GM06990 (cell line): ENCODE data around the gene MIEF1.

Experiments used
- DNase-seq: peaks from one replicate; pipeline ENCODE4 v3.0.0-alpha.2; 2011; ENCODE audit not compliant: insufficient read length; ENCODE audit errors: extremely low read depth
- H3K27me3 ChIP-seq: replicated peaks from 2 replicates; pipeline ENCODE4 v1.6.0; 2011; ENCODE audit warnings: low read length; ENCODE audit not compliant: control insufficient read depth, insufficient read depth
- H3K36me3 ChIP-seq: 2 replicates; pipeline ENCODE4 v1.5.1; 2011; ENCODE audit warnings: low read length; ENCODE audit not compliant: control insufficient read depth, insufficient read depth
- H3K4me3 ChIP-seq: replicated peaks from 2 replicates; pipeline ENCODE4 v1.5.1; 2011; ENCODE audit warnings: low read depth, mild to moderate bottlenecking, control low read depth, low read length
- TF ChIP-seq, protein P1 (sequence below): IDR thresholded peaks from 2 replicates; pipeline ENCODE4 v1.5.1; 2011; ENCODE audit warnings: low read length, control low read depth, mild to moderate bottlenecking, inconsistent platforms; ENCODE audit not compliant: insufficient read depth, poor library complexity, severe bottlenecking

MIEF1 gene

DNA sequence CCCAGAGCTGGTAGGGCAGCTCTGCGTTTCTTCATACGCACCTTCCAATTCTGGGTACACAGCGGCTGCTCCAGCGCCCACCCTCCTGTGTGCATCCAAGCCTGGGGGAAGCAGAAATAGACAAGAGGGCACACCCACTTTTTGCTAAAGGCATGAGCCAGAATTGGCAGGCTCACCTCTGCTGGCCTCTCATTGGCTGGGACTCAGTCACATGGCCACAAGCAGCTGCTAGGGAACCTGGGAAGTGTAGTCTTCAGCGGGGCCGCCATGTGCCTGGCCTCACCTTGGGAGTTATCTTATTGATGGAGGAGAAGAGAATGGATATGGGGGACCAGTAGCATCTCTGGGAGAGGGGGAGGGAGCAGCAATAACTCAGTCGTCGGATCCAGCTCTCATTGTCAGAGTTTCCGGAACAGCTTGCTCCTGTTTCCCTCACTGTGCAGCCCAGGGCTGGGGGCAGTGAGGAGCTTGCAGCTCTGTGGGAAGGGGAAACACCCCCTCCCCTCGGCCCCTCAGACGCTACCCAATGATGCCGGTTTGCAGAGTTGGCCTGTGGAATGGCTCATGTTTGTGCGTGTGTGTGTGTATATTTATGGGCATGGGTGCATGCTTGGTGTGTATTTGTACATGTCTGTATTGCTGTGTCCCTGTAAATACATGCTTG lies 11.8 kb upstream of the MIEF1 start:
- no peaks in the 10 kb centered on the region for H3K27me3 ChIP-seq
- DNase-seq = no peak
- peaks cover 28% of the 10 kb centered on the region for H3K36me3 ChIP-seq
- TF ChIP-seq, protein P1, sequence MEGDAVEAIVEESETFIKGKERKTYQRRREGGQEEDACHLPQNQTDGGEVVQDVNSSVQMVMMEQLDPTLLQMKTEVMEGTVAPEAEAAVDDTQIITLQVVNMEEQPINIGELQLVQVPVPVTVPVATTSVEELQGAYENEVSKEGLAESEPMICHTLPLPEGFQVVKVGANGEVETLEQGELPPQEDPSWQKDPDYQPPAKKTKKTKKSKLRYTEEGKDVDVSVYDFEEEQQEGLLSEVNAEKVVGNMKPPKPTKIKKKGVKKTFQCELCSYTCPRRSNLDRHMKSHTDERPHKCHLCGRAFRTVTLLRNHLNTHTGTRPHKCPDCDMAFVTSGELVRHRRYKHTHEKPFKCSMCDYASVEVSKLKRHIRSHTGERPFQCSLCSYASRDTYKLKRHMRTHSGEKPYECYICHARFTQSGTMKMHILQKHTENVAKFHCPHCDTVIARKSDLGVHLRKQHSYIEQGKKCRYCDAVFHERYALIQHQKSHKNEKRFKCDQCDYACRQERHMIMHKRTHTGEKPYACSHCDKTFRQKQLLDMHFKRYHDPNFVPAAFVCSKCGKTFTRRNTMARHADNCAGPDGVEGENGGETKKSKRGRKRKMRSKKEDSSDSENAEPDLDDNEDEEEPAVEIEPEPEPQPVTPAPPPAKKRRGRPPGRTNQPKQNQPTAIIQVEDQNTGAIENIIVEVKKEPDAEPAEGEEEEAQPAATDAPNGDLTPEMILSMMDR = no peak
- H3K4me3 ChIP-seq = no peak overlapping the region

GRCh38 chr22:39490966-39491680 lies 11.0 kb upstream of the MIEF1 start:
- Histone ChIP-seq H3K4me3 (no peak overlapping the region), H3K27me3 (no peaks in the 10 kb centered on the region), H3K36me3 (peaks cover 28% of the 10 kb centered on the region)
- TF ChIP-seq, protein P1 = no peak
- DNase-seq = no peak

DNA sequence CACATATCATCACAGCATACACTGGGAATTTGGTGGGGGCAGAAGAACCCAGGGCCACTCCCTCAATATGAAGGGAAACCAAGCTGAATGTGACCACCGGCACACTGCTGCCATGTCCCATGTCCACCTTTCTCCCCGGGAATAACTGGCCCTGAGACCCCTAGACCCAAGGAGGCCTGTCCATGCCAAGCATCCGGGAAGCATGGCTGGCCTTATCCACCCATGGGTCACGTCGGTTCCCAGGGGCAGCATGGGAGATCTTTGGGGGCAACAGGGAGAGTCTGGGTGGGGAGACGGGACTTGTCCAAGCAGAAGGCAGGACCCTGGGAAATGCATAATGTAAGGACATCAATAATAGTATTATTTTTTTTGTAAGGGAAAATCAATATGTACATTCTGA lies 10.4 kb upstream of the MIEF1 start:
- no peak for DNase-seq

GRCh38 chr22:39492186-39492585 lies 9.9 kb upstream of the MIEF1 start:
- TF ChIP-seq, protein P1 = no peak
- Histone ChIP-seq H3K27me3 (no peaks in the 10 kb centered on the region), H3K4me3 (no peak overlapping the region), H3K36me3 (peaks cover 26% of the 10 kb centered on the region)
- no peak for DNase-seq

More for the DNA sequence above, 10.4 kb upstream of the MIEF1 start:
- TF ChIP-seq, protein P1 = no peak
- peaks cover 28% of the 10 kb centered on the region for H3K36me3 ChIP-seq
- H3K27me3 ChIP-seq = no peaks in the 10 kb centered on the region
- no peak overlapping the region for H3K4me3 ChIP-seq

DNA sequence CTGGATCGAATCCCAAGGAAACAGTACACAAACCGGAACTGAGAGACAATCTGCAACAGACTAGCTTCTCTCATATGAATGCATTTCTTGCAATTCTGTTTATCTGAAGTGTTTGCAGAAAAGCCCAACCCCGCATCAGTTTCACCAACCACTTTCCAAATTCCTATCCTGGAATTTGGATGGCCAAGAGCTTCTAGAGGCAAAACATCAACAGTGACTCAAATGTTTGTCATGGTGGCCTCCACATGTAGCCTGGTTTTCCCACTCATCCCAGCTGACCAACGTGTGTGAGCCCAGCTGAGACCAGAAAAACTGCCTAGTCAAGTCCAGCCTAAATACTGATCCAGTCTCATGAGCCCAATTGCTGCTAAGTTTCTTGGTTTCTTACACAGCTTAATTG lies 8.3 kb upstream of the MIEF1 start:
- Histone ChIP-seq H3K4me3 (no peak overlapping the region), H3K36me3 (peaks cover 14% of the 10 kb centered on the region), H3K27me3 (no peaks in the 10 kb centered on the region)
- TF ChIP-seq, protein P1 = no peak
- DNase-seq = no peak
